HepG2 (cell line): ENCODE measurements around the gene CACNG4. TPM values are rescaled to one million over a fixed set of nuclear protein-coding genes. Genes with fewer than 3 reads are reported as not detected.

ENCODE experiments used
- ATAC-seq: fragments of 200-7000 bp; cut with Tn5 transposase; 3 replicates; pipeline ENCODE4 v1.9.1; 2020; ENCODE audit warnings: mild to moderate bottlenecking, moderate library complexity
- BruUV-seq: library from RNA; stranded (reverse); fragments of 400-500 nt; replicated peaks from 2 replicates; lab custom pipeline; 2021; lab: Mats Ljungman, UMichigan
- CTCF ChIA-PET: fragments of 300-600 bp; formaldehyde crosslinking; extraction: SDS; loops from one replicate; lab custom pipeline; 2021; ENCODE audit warnings: low total read pairs, inconsistent platforms, low intra/inter-chr PET ratio; lab: Yijun Ruan, JAX
- POLR2A ChIA-PET: fragments of 350-600 bp; sonication (Branson Sonifier 250); formaldehyde crosslinking; loops from one replicate; lab custom pipeline; 2020; ENCODE audit warnings: antibody characterized with exemption, inconsistent platforms; lab: Yijun Ruan, JAX
- DNase-seq: peaks from one replicate; pipeline ENCODE4 v3.0.0-alpha.2; 2015; ENCODE audit warnings: low spot score
- FAIRE-seq: peaks from 3 replicates; lab custom pipeline; 2011; peaks lifted over from hg19 to GRCh38; lab: Jason Lieb, UNC
- H2AFZ ChIP-seq: one replicate; pipeline ENCODE4 v1.6.1; 2011; ENCODE audit warnings: low read length, inconsistent platforms
- H3K27ac ChIP-seq: fragments of 300-600 bp; 3 replicates; pipeline ENCODE4 v1.8.0; 2011; ENCODE audit warnings: mixed run types, mild to moderate bottlenecking, mixed read lengths, low read length, inconsistent platforms; ENCODE audit not compliant: insufficient read depth; ENCODE audit errors: extremely low read length
- H3K27me3 ChIP-seq, 2 experiments: fragments of 200-600 bp in 1 of 2; 2 replicates in 1 of 2; 3 replicates in 1 of 2; pipeline versions ENCODE4 v1.6.0 to v1.8.0; 2011; ENCODE audit warnings: low read length in 2 of 2, mild to moderate bottlenecking in 2 of 2, moderate library complexity in 2 of 2, inconsistent platforms in 1 of 2; ENCODE audit not compliant: insufficient read depth in 2 of 2, control insufficient read depth in 1 of 2
- H3K36me3 ChIP-seq, 2 experiments: fragments of 200-600 bp in 1 of 2; replicated peaks in 1 of 2; 2 replicates in 1 of 2; 3 replicates in 1 of 2; pipeline versions ENCODE4 v1.5.1 to v1.8.0; 2011; ENCODE audit warnings: low read length in 2 of 2, inconsistent platforms in 1 of 2; ENCODE audit not compliant: insufficient read depth in 2 of 2, control insufficient read depth in 1 of 2
- H3K4me1 ChIP-seq: 2 replicates; pipeline ENCODE4 v1.5.1; 2012; ENCODE audit warnings: low read length, inconsistent platforms; ENCODE audit not compliant: insufficient read depth
- H3K4me2 ChIP-seq: 2 replicates; pipeline ENCODE4 v1.6.0; 2011; ENCODE audit warnings: low read depth, low read length, inconsistent platforms
- H3K4me3 ChIP-seq, 3 experiments: fragments of 200-600 bp in 1 of 3; sonication (generic), shearing (Covaris generic) in 1 of 3; replicated peaks in 1 of 3; 2 replicates each; pipeline ENCODE4 v1.5.1; 2011 to 2016; ENCODE audit warnings: low read length in 3 of 3, inconsistent platforms in 2 of 3, low read depth in 2 of 3, mild to moderate bottlenecking in 2 of 3, control low read depth in 1 of 3, mixed read lengths in 1 of 3; ENCODE audit not compliant: insufficient read depth in 1 of 3
- H3K79me2 ChIP-seq: one replicate; pipeline ENCODE4 v1.6.1; 2011; ENCODE audit warnings: low read length, inconsistent platforms; ENCODE audit not compliant: insufficient read depth
- H3K9ac ChIP-seq: 2 replicates; pipeline ENCODE4 v1.6.0; 2011; ENCODE audit warnings: mild to moderate bottlenecking, low read depth, low read length, inconsistent platforms; ENCODE audit not compliant: insufficient read depth
- H3K9me3 ChIP-seq: 2 replicates; pipeline ENCODE4 v1.5.1; 2012; ENCODE audit warnings: mild to moderate bottlenecking, low read length
- H4K20me1 ChIP-seq: 2 replicates; pipeline ENCODE4 v1.6.0; 2011; ENCODE audit warnings: inconsistent platforms, mild to moderate bottlenecking, low read length, moderate library complexity; ENCODE audit not compliant: insufficient read depth
- KDM1A ChIP-seq: IDR thresholded peaks from 2 replicates; pipeline ENCODE4 v1.6.1; 2016; ENCODE audit warnings: missing compliant biosample characterization
- NPAS2 ChIP-seq: sonication (generic); formaldehyde crosslinking; IDR thresholded peaks from 2 replicates; pipeline ENCODE4 v1.8.0; 2022; ENCODE audit warnings: mild to moderate bottlenecking, missing genetic modification reagents, borderline replicate concordance
- RCOR2 ChIP-seq: IDR thresholded peaks from 2 replicates; pipeline ENCODE4 v1.6.1; 2016; ENCODE audit warnings: missing biosample characterization, missing genetic modification reagents
- ZFP36 ChIP-seq: fragments of 150-350 bp; IDR thresholded peaks from 2 replicates; pipeline ENCODE4 v1.6.1; 2018; ENCODE audit warnings: borderline replicate concordance, low read length, low read depth; ENCODE audit not compliant: partially characterized antibody
- ZMYM3 ChIP-seq: sonication (generic); formaldehyde crosslinking; IDR thresholded peaks from 2 replicates; pipeline ENCODE4 v1.5.1; 2020; ENCODE audit warnings: mild to moderate bottlenecking, missing genetic modification reagents
- ZNF614 ChIP-seq: IDR thresholded peaks from 2 replicates; pipeline ENCODE4 v1.6.1; 2018; ENCODE audit warnings: missing biosample characterization, missing genetic modification reagents, inconsistent platforms, borderline replicate concordance
- ZNF768 ChIP-seq: sonication (generic); formaldehyde crosslinking; IDR thresholded peaks from 2 replicates; pipeline ENCODE4 v1.4.0; 2020; ENCODE audit warnings: missing genetic modification reagents
- WGBS: methylation state at CpG from one replicate; pipeline ENCODE4 v1.1.6; 2017; ENCODE audit warnings: low lambda C conversion rate; 5-methylcytosine and 5-hydroxymethylcytosine counted together
- in situ Hi-C: cut with HindIII; loops from 2 replicates; pipeline ENCODE4 v1.10.0; 2017; ENCODE audit warnings: low pct_unique_long_range_greater_than_20kb; ENCODE audit not compliant: extremely low pct_ligation_motif_present
- intact Hi-C: fragments of 100-400 bp; cut with micrococcal nuclease; formaldehyde crosslinking; loops from one replicate; pipeline ENCODE4 v1.10.0; 2022; ENCODE audit not compliant: unreplicated experiment
- polyA plus RNA-seq, 8 experiments: library from polyadenylated mRNA; depleted of rRNA in 3 of 8; stranded (reverse) in 7 of 8; unstranded in 1 of 8; fragments of >200 nt; fragmentation: Illumina TruSeq in 4 of 8; extraction: Trizol in 4 of 8; gene quantifications; 2 replicates each; pipeline versions ENCODE4 v1.2.1 to v1.2.3, GENCODE V29; 2011 to 2016; ENCODE audit warnings: low read depth in 4 of 8, missing spikeins in 1 of 8, mixed read lengths in 1 of 8; ENCODE audit not compliant: insufficient read depth in 1 of 8
- total RNA-seq, 5 experiments: library from RNA; depleted of rRNA; stranded (reverse); fragments of >200 nt; fragmentation: Illumina TruSeq; extraction: Trizol; gene quantifications; 2 replicates each; pipeline ENCODE4 v1.2.3, GENCODE V29; 2016; ENCODE audit warnings: low read depth in 1 of 5
- TF ChIP-seq, protein P1 (sequence below), 2 experiments: sonication (generic) in 1 of 2; formaldehyde crosslinking in 1 of 2; IDR thresholded peaks; 2 replicates each; pipeline versions ENCODE4 v1.4.0 to v1.6.1; 2016 to 2020; ENCODE audit warnings: borderline replicate concordance in 1 of 2, low read depth in 1 of 2, mild to moderate bottlenecking in 1 of 2, missing genetic modification reagents in 1 of 2

Gene CACNG4
- total and polyA plus RNA-seq, 2 of the 13 experiments (the other 11 are each of a cell fraction or from before 2014, with no cell fraction given): 0.09 TPM

DNA sequence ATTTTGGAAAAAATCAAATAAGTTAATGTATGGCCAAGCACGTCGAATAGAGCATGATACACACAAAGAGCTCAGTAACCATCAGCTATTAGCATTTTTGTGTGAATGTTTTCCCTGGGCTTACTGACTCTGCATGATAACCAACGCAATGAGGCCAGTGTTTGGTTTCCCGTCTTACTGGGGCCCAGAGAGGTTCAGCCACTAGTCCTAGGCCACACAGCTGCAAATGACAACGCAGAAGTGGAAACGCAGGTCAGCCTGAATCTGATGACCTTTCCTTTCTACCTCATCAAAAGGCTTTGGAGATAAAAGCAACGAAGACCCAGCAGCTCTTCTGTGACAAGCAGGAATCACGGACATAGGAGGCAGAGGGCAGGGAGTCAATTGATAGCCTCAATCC is 7.2 kb upstream of the CACNG4 start:
- no peaks in the 10 kb centered on the region for H3K79me2 ChIP-seq
- H3K4me2 ChIP-seq: peak overlapping the region; percentile 78
- H3K4me3 ChIP-seq: peak overlapping the region in 1 of 3 experiments; percentile 60; a peak in 2 of 6 replicates
- WGBS: 55% methylated on average over 8 of the region's 8 CpGs
- DNase-seq: no peak
- intact Hi-C loops: no loop called here
- peak overlapping the region; percentile 72 for H3K27ac ChIP-seq
- H3K27me3 ChIP-seq: peaks cover 0 to 22% of the 10 kb centered on the region in 2 experiments; a peak in 3 of 5 replicates
- POLR2A ChIA-PET: no interaction called here
- BruUV-seq: no TSS peak
- in situ Hi-C loops: no loop called here
- H3K4me1 ChIP-seq: peaks cover 32% of the 10 kb centered on the region
- TF ChIP-seq KDM1A (CRISPR knock-in tag) (peak; percentile 63; the same call in 1 of the 2 replicates), ZNF614 (CRISPR knock-in tag) (no peak), RCOR2 (CRISPR knock-in tag) (0 out of 2 replicates have a peak, but pooled peaks have one; percentile 30), ZNF768 (peak; percentile 98), NPAS2 (CRISPR knock-in tag) (no peak), ZMYM3 (peak; percentile 95), ZFP36 (peak; percentile 62)
- TF ChIP-seq, protein P1, sequence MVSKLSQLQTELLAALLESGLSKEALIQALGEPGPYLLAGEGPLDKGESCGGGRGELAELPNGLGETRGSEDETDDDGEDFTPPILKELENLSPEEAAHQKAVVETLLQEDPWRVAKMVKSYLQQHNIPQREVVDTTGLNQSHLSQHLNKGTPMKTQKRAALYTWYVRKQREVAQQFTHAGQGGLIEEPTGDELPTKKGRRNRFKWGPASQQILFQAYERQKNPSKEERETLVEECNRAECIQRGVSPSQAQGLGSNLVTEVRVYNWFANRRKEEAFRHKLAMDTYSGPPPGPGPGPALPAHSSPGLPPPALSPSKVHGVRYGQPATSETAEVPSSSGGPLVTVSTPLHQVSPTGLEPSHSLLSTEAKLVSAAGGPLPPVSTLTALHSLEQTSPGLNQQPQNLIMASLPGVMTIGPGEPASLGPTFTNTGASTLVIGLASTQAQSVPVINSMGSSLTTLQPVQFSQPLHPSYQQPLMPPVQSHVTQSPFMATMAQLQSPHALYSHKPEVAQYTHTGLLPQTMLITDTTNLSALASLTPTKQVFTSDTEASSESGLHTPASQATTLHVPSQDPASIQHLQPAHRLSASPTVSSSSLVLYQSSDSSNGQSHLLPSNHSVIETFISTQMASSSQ (IDR thresholded peaks at IDR 0.05; ENCODE audit: low read depth): no peak
- TF ChIP-seq, protein P1 (CRISPR knock-in tag; IDR thresholded peaks at IDR 0.05; ENCODE audit: borderline replicate concordance): no peak
- TF ChIP-seq, all 625 proteins: peak for 5
- FAIRE-seq: no peak
- Histone ChIP-seq H3K9me3 (no peaks in the 10 kb centered on the region), H3K9ac (peak overlapping the region; percentile 17), H2AFZ (no peak overlapping the region), H4K20me1 (no peaks in the 10 kb centered on the region), H3K36me3 (no peaks in the 10 kb centered on the region)
- no peak for ATAC-seq
- CTCF ChIA-PET: no interaction called here
